GM12878 (cell line): Measurements from ENCODE around the gene ACADL. TPM values are rescaled to one million over a fixed set of nuclear protein-coding genes. Genes with fewer than 3 reads are reported as not detected.

Experiments
- ATAC-seq: fragments of 200-7000 bp; cut with Tn5 transposase; 3 replicates; pipeline ENCODE4 v1.9.1; 2020; ENCODE audit warnings: mild to moderate bottlenecking, moderate library complexity
- BruUV-seq: library from RNA; stranded (reverse); fragments of 400-500 nt; replicated peaks from 2 replicates; lab custom pipeline; 2021; lab: Mats Ljungman, UMichigan
- CTCF ChIA-PET: fragments of 300-600 bp; sonication (Branson Sonifier 250); formaldehyde crosslinking; extraction: SDS; loops from one replicate; lab custom pipeline; 2021; ENCODE audit warnings: inconsistent platforms; lab: Yijun Ruan, JAX
- POLR2A ChIA-PET: fragments of 350-600 bp; formaldehyde crosslinking; extraction: SDS; loops from one replicate; lab custom pipeline; 2021; ENCODE audit warnings: inconsistent platforms; lab: Charles Lee
- RAD21 ChIA-PET: fragments of 300-600 bp; sonication (Branson Sonifier 250); formaldehyde crosslinking; loops from one replicate; lab custom pipeline; 2023; ENCODE audit warnings: antibody characterized with exemption; ENCODE audit not compliant: unreplicated experiment; lab: Charles Lee
- SMC1A ChIA-PET: fragments of 300-600 bp; sonication (Branson Sonifier 250); formaldehyde crosslinking; loops from one replicate; lab custom pipeline; 2023; ENCODE audit not compliant: unreplicated experiment, uncharacterized antibody; lab: Charles Lee
- DNase-seq: peaks from one replicate; pipeline ENCODE4 v3.0.0-alpha.2; 2011; ENCODE audit warnings: low read depth, low spot score
- FAIRE-seq: peaks from 3 replicates; lab custom pipeline; 2011; peaks lifted over from hg19 to GRCh38; lab: Jason Lieb, UNC
- H2AFZ ChIP-seq: 2 replicates; pipeline ENCODE4 v1.6.0; 2011; ENCODE audit warnings: low read depth, low read length, control low read depth; ENCODE audit not compliant: control insufficient read depth
- H3K27ac ChIP-seq: 2 replicates; pipeline ENCODE4 v1.5.1; 2011; ENCODE audit warnings: control low read depth; ENCODE audit not compliant: control insufficient read depth, insufficient read depth
- H3K27me3 ChIP-seq, 2 experiments: replicated peaks in 1 of 2; 2 replicates each; pipeline versions ENCODE4 v1.6.0 to v1.6.1; 2011; ENCODE audit warnings: low read length in 1 of 2; ENCODE audit not compliant: control insufficient read depth in 2 of 2, insufficient read depth in 2 of 2
- H3K36me3 ChIP-seq, 2 experiments: 2 replicates each; pipeline ENCODE4 v1.5.1; 2011; ENCODE audit warnings: low read length in 1 of 2; ENCODE audit not compliant: control insufficient read depth in 2 of 2, insufficient read depth in 2 of 2
- H3K4me1 ChIP-seq: 2 replicates; pipeline ENCODE4 v1.6.1; 2011; ENCODE audit warnings: mild to moderate bottlenecking, low read length, moderate library complexity, mixed read lengths; ENCODE audit not compliant: control insufficient read depth, insufficient read depth
- H3K4me2 ChIP-seq: 2 replicates; pipeline ENCODE4 v1.6.0; 2011; ENCODE audit warnings: control low read depth; ENCODE audit not compliant: control insufficient read depth, insufficient read depth
- H3K4me3 ChIP-seq: fragments of 200-600 bp; sonication (generic); 2 replicates; pipeline ENCODE4 v1.5.1; 2016
- H3K79me2 ChIP-seq: 2 replicates; pipeline ENCODE4 v1.6.0; 2011; ENCODE audit warnings: low read length; ENCODE audit not compliant: control insufficient read depth, insufficient read depth
- H3K9ac ChIP-seq: 2 replicates; pipeline ENCODE4 v1.8.0; 2011; ENCODE audit warnings: low read length, control low read depth, mixed read lengths; ENCODE audit not compliant: control insufficient read depth, insufficient read depth
- H3K9me3 ChIP-seq: replicated peaks from 3 replicates; pipeline ENCODE4 v1.5.1; 2011; ENCODE audit warnings: mild to moderate bottlenecking, low read length; ENCODE audit not compliant: control insufficient read depth, insufficient read depth
- H4K20me1 ChIP-seq: 2 replicates; pipeline ENCODE4 v1.6.0; 2011; ENCODE audit not compliant: control insufficient read depth, insufficient read depth
- ETV6 ChIP-seq, 2 experiments: fragments of 450-650 bp in 1 of 2; IDR thresholded peaks in 1 of 2; conservative IDR thresholded peaks in 1 of 2; 2 replicates each; pipeline ENCODE4 v1.6.1; 2014; ENCODE audit warnings: antibody characterized with exemption in 1 of 2, borderline replicate concordance in 1 of 2, low read depth in 1 of 2, mild to moderate bottlenecking in 1 of 2, moderate library complexity in 1 of 2
- KLF5 ChIP-seq: fragments of 450-650 bp; IDR thresholded peaks from 2 replicates; pipeline ENCODE4 v1.6.1; 2014; ENCODE audit warnings: mild to moderate bottlenecking; ENCODE audit not compliant: partially characterized antibody
- MXI1 ChIP-seq: fragments of 150-350 bp; IDR thresholded peaks from 2 replicates; pipeline ENCODE4 v1.6.1; 2011; ENCODE audit warnings: low read depth, mild to moderate bottlenecking, inconsistent platforms, low read length, improper control_type of control experiment
- NR2C2 ChIP-seq: IDR thresholded peaks from 2 replicates; pipeline ENCODE4 v1.6.1; 2011; ENCODE audit warnings: borderline replicate concordance, low read depth; ENCODE audit not compliant: control insufficient read depth, insufficient read length
- NR2F1 ChIP-seq: fragments of 450-650 bp; conservative IDR thresholded peaks from 2 replicates; pipeline ENCODE4 v1.6.1; 2017; ENCODE audit warnings: mild to moderate bottlenecking
- POLR2A ChIP-seq: IDR thresholded peaks from 2 replicates; pipeline ENCODE4 v1.6.1; 2011; ENCODE audit warnings: low read depth, mild to moderate bottlenecking, low read length
- SPI1 ChIP-seq: IDR thresholded peaks from 2 replicates; pipeline ENCODE4 v1.6.1; 2011; ENCODE audit warnings: low read depth, mild to moderate bottlenecking, low read length, moderate library complexity, borderline replicate concordance; ENCODE audit not compliant: insufficient read depth
- YBX1 ChIP-seq: fragments of 450-650 bp; IDR thresholded peaks from 2 replicates; pipeline ENCODE4 v1.6.1; 2016; ENCODE audit warnings: antibody characterized with exemption
- WGBS: methylation state at CpG from one replicate; pipeline ENCODE4 v1.1.6; 2016; ENCODE audit warnings: low lambda C conversion rate; ENCODE audit not compliant: insufficient replicate concordance, insufficient coverage; ENCODE audit errors: missing lambda C conversion rate; 5-methylcytosine and 5-hydroxymethylcytosine counted together
- in situ Hi-C: fragments of 300-500 bp; cut with MboI; formaldehyde crosslinking; loops from 9 replicates; pipeline ENCODE4 v1.14.3; 2018; ENCODE audit warnings: mixed read lengths
- intact Hi-C: fragments of 100-400 bp; cut with micrococcal nuclease; formaldehyde crosslinking; loops from one replicate; pipeline ENCODE4 v1.14.2; 2022; ENCODE audit not compliant: unreplicated experiment
- polyA plus RNA-seq, 11 experiments: library from polyadenylated mRNA; depleted of rRNA in 4 of 11; unstranded in 6 of 11; stranded (reverse) in 5 of 11; fragments of >200 nt; fragmentation: Nextera tagmentation in 4 of 11; fragmentation: Illumina TruSeq in 1 of 11; extraction: Ambion mirVana in 4 of 11; extraction: Trizol in 1 of 11; gene quantifications; 1 replicate in 1 of 11; 2 replicates in 10 of 11; pipeline versions ENCODE4 v1.2.1 to v1.2.3, GENCODE V29; 2011 to 2016; ENCODE audit warnings: inconsistent platforms in 2 of 11, missing spikeins in 2 of 11, low read depth in 1 of 11
- total RNA-seq, 4 experiments: library from RNA; depleted of rRNA in 3 of 4; stranded (reverse); fragments of >200 nt in 3 of 4; fragmentation: Illumina TruSeq in 1 of 4; extraction: Trizol in 1 of 4; gene quantifications; 2 replicates each; pipeline versions ENCODE4 v1.2.1 to v1.2.3, GENCODE V29; 2013 to 2021
- TF ChIP-seq, protein P1 (sequence below): fragments of 450-650 bp; IDR thresholded peaks from 2 replicates; pipeline ENCODE4 v1.6.1; 2016; ENCODE audit warnings: mild to moderate bottlenecking, moderate library complexity, borderline replicate concordance
- TF ChIP-seq, protein P2 (sequence below): fragments of 450-650 bp; IDR thresholded peaks from 2 replicates; pipeline ENCODE4 v1.6.1; 2017; ENCODE audit warnings: borderline replicate concordance
- TF ChIP-seq, protein P3 (sequence below): fragments of 150-350 bp; IDR thresholded peaks from 2 replicates; pipeline ENCODE4 v1.6.1; 2016; ENCODE audit warnings: low read depth, low read length
- TF ChIP-seq, protein P4 (sequence below): fragments of 450-650 bp; formaldehyde crosslinking; IDR thresholded peaks from 2 replicates; pipeline ENCODE4 v1.4.0; 2022; ENCODE audit warnings: mild to moderate bottlenecking, moderate library complexity

Gene ACADL
- total and polyA plus RNA-seq, 10 of the 15 experiments (the other 5 are each of a cell fraction or from before 2014, with no cell fraction given): not detected

DNA sequence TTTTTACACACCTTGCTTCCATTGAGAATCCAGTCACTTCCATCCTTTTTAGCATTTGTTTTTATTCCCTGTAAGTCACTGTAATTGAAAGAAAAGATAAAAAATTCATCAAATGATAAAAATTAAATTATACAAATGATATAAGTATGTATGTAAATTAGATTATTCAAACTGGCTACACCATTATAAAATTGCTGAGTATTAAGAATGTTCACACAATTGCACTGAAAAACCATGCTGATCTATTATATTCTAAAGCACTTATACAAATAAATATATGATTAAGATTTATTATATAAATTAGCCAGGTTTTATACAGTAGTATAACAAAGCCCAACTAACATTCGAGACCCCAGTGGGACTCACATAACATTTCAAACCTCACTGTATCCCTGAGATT is 15.1 kb downstream of the ACADL start:
- Histone ChIP-seq H3K36me3 (no peaks in the 10 kb centered on the region), H3K9me3 (no peaks in the 10 kb centered on the region), H3K27me3 (no peaks in the 10 kb centered on the region), H3K4me3 (no peak overlapping the region), H2AFZ (no peak overlapping the region), H3K79me2 (no peaks in the 10 kb centered on the region), H3K4me2 (no peak overlapping the region), H3K4me1 (no peaks in the 10 kb centered on the region), H3K27ac (no peak overlapping the region), H4K20me1 (no peaks in the 10 kb centered on the region), H3K9ac (no peak overlapping the region)
- RAD21 ChIA-PET: no interaction called here
- BruUV-seq: no TSS peak
- SMC1A ChIA-PET: no interaction called here
- intact Hi-C loops: no loop called here
- ATAC-seq (no peak), FAIRE-seq (no peak), DNase-seq (no peak)
- in situ Hi-C loops: loop anchor here (25.0 kb wide), 1 partner anchor 873 kb away; no protein-coding TSS in a partner anchor
- CTCF ChIA-PET: interaction anchor here (0.7 kb wide), 1 partner anchor 233 kb away, joined by 3 read pairs; no protein-coding TSS in a partner anchor
- POLR2A ChIA-PET: no interaction called here
- WGBS: 3% methylated on average over 1 of the region's 1 CpG
- TF ChIP-seq, protein P1, sequence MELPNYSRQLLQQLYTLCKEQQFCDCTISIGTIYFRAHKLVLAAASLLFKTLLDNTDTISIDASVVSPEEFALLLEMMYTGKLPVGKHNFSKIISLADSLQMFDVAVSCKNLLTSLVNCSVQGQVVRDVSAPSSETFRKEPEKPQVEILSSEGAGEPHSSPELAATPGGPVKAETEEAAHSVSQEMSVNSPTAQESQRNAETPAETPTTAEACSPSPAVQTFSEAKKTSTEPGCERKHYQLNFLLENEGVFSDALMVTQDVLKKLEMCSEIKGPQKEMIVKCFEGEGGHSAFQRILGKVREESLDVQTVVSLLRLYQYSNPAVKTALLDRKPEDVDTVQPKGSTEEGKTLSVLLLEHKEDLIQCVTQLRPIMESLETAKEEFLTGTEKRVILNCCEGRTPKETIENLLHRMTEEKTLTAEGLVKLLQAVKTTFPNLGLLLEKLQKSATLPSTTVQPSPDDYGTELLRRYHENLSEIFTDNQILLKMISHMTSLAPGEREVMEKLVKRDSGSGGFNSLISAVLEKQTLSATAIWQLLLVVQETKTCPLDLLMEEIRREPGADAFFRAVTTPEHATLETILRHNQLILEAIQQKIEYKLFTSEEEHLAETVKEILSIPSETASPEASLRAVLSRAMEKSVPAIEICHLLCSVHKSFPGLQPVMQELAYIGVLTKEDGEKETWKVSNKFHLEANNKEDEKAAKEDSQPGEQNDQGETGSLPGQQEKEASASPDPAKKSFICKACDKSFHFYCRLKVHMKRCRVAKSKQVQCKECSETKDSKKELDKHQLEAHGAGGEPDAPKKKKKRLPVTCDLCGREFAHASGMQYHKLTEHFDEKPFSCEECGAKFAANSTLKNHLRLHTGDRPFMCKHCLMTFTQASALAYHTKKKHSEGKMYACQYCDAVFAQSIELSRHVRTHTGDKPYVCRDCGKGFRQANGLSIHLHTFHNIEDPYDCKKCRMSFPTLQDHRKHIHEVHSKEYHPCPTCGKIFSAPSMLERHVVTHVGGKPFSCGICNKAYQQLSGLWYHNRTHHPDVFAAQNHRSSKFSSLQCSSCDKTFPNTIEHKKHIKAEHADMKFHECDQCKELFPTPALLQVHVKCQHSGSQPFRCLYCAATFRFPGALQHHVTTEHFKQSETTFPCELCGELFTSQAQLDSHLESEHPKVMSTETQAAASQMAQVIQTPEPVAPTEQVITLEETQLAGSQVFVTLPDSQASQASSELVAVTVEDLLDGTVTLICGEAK: no peak
- TF ChIP-seq NR2C2: no peak
- TF ChIP-seq POLR2A: no peak
- TF ChIP-seq YBX1: no peak
- no peak for TF ChIP-seq NR2F1
- no peak for TF ChIP-seq MXI1
- TF ChIP-seq, protein P2, sequence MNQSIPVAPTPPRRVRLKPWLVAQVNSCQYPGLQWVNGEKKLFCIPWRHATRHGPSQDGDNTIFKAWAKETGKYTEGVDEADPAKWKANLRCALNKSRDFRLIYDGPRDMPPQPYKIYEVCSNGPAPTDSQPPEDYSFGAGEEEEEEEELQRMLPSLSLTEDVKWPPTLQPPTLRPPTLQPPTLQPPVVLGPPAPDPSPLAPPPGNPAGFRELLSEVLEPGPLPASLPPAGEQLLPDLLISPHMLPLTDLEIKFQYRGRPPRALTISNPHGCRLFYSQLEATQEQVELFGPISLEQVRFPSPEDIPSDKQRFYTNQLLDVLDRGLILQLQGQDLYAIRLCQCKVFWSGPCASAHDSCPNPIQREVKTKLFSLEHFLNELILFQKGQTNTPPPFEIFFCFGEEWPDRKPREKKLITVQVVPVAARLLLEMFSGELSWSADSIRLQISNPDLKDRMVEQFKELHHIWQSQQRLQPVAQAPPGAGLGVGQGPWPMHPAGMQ: no peak
- TF ChIP-seq, protein P3, sequence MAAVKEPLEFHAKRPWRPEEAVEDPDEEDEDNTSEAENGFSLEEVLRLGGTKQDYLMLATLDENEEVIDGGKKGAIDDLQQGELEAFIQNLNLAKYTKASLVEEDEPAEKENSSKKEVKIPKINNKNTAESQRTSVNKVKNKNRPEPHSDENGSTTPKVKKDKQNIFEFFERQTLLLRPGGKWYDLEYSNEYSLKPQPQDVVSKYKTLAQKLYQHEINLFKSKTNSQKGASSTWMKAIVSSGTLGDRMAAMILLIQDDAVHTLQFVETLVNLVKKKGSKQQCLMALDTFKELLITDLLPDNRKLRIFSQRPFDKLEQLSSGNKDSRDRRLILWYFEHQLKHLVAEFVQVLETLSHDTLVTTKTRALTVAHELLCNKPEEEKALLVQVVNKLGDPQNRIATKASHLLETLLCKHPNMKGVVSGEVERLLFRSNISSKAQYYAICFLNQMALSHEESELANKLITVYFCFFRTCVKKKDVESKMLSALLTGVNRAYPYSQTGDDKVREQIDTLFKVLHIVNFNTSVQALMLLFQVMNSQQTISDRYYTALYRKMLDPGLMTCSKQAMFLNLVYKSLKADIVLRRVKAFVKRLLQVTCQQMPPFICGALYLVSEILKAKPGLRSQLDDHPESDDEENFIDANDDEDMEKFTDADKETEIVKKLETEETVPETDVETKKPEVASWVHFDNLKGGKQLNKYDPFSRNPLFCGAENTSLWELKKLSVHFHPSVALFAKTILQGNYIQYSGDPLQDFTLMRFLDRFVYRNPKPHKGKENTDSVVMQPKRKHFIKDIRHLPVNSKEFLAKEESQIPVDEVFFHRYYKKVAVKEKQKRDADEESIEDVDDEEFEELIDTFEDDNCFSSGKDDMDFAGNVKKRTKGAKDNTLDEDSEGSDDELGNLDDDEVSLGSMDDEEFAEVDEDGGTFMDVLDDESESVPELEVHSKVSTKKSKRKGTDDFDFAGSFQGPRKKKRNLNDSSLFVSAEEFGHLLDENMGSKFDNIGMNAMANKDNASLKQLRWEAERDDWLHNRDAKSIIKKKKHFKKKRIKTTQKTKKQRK: no peak
- TF ChIP-seq KLF5: no peak
- no peak for TF ChIP-seq SPI1
- no peak for TF ChIP-seq ETV6 (conservative IDR thresholded peaks at IDR 0.05 in 1 of 2, IDR thresholded peaks at IDR 0.05 in 1 of 2; ENCODE audit: borderline replicate concordance in 1 of 2, low read depth in 1 of 2)
- TF ChIP-seq, protein P4, sequence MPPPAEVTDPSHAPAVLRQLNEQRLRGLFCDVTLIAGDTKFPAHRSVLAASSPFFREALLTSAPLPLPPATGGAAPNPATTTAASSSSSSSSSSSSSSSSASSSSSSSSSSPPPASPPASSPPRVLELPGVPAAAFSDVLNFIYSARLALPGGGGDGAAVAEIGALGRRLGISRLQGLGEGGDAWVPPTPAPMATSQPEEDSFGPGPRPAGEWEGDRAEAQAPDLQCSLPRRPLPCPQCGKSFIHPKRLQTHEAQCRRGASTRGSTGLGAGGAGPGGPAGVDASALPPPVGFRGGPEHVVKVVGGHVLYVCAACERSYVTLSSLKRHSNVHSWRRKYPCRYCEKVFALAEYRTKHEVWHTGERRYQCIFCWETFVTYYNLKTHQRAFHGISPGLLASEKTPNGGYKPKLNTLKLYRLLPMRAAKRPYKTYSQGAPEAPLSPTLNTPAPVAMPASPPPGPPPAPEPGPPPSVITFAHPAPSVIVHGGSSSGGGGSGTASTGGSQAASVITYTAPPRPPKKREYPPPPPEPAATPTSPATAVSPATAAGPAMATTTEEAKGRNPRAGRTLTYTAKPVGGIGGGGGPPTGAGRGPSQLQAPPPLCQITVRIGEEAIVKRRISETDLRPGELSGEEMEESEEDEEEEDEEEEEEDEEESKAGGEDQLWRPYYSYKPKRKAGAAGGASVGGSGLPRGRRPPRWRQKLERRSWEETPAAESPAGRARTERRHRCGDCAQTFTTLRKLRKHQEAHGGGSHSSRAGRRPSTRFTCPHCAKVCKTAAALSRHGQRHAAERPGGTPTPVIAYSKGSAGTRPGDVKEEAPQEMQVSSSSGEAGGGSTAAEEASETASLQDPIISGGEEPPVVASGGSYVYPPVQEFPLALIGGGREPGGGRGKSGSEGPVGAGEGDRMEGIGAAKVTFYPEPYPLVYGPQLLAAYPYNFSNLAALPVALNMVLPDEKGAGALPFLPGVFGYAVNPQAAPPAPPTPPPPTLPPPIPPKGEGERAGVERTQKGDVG: no peak
